ENCODE results near the gene CYS1.

DNA sequence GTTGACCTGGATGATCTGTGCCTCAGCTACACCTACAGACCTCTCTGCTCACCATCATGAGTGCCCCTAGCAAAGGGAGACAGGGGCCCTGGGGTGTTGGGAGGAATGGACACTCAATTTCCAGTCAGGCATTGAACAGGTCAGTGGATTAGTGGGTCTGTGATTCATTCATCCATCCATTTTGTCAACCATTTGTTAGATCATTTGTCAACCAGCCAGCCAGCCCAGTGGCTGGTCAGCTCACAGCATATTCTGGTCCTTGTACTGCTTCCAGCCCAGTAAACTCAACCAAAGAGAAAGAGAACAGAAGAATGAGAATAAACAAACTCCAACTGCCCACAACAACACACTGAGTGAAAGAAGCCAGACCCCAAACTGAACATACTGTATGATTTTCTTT lies 41.5 kb downstream of the CYS1 start:
- TF ChIP-seq CTCF (IDR thresholded peaks at IDR 0.05; ENCODE audit: low read length) (no peak), EZH2 (IDR thresholded peaks at IDR 0.05; ENCODE audit: borderline replicate concordance, low read length) (no peak)

Data from OCI-LY1 (cell line).